ENCODE measurements around the gene EIF4A3. TPM values are rescaled to one million over a fixed set of nuclear protein-coding genes. Genes with fewer than 3 reads are reported as not detected.

The EIF4A3 gene
- 200 to 221 TPM (median 217 TPM) in 5 replicates for total RNA-seq (2022; extraction: Qiagen RNA extraction; ENCODE audit: low read depth)

GRCh38 chr17:80147035-80147822, at the start of gene EIF4A3:
EIF4A3 (minus strand) TSS chr17:80147128; CDS start chr17:80146961, 167 bp downstream.

GRCh38 chr17:80169784-80170500, 23.0 kb upstream of the EIF4A3 start, which contains the start of gene CARD14:
CARD14 (plus strand) TSS chr17:80170030; CDS start chr17:80181439, 11,409 bp downstream.

GRCh38 chr17:80101011-80101945, 45.6 kb downstream of the EIF4A3 start, which contains the start of gene GAA:
GAA (plus strand) TSS chr17:80101581; CDS start chr17:80104587, 3,006 bp downstream.

Other genes starting within 250 kb of the EIF4A3 start
- gene TBC1D16, start 111.3 kb downstream of the EIF4A3 start, total RNA-seq (2022; extraction: Qiagen RNA extraction; ENCODE audit: low read depth), result 7.3 to 11.7 TPM (median 10.0 TPM) in 5 replicates
- 5.2 to 7.8 TPM (median 6.5 TPM) in 5 replicates for gene CCDC40, start 110.5 kb downstream of the EIF4A3 start, total RNA-seq (2022; extraction: Qiagen RNA extraction; ENCODE audit: low read depth)
- 51.4 to 60.5 TPM (median 55.7 TPM) in 5 replicates for gene GAA, start 45.5 kb downstream of the EIF4A3 start, total RNA-seq (2022; extraction: Qiagen RNA extraction; ENCODE audit: low read depth)
- 0.04 to 0.24 TPM (median 0.16 TPM) in 4 of 5 replicates, not detected in the other for gene CARD14, start 22.9 kb upstream of the EIF4A3 start, total RNA-seq (2022; extraction: Qiagen RNA extraction; ENCODE audit: low read depth)
- gene SGSH, start 73.2 kb upstream of the EIF4A3 start, total RNA-seq (2022; extraction: Qiagen RNA extraction; ENCODE audit: low read depth), result 22.3 to 26.8 TPM (median 24.6 TPM) in 5 replicates
- gene SLC26A11, start 73.3 kb upstream of the EIF4A3 start, total RNA-seq (2022; extraction: Qiagen RNA extraction; ENCODE audit: low read depth), result 12.7 to 16.2 TPM (median 14.1 TPM) in 5 replicates
- gene RNF213, start 113.7 kb upstream of the EIF4A3 start, total RNA-seq (2022; extraction: Qiagen RNA extraction; ENCODE audit: low read depth), result 52.7 to 80.5 TPM (median 77.1 TPM) in 5 replicates

All from A549 treated with DMSO at 1 μM for 4 hours (cell line).